Measurements from ENCODE around the gene PKD1.

The PKD1 gene

GRCh38 chr16:2042171-2042985, 93.3 kb downstream of the PKD1 start:
- DNase-seq = no peak

- no peak for DNase-seq
These were observed 94.7 kb downstream of the PKD1 start for GRCh38 chr16:2040787-2041522.

GRCh38 chr16:2040041-2040786, 95.5 kb downstream of the PKD1 start:
- no peak for DNase-seq

- no peak for DNase-seq
These were observed 96.2 kb downstream of the PKD1 start for GRCh38 chr16:2039274-2040031.

All from stimulated activated CD8-positive, alpha-beta memory T cell treated with anti-CD3 and anti-CD28 coated beads, Interleukin-4, amount 100 ng/mL, for 48 hours (primary cell).